GM23248 (cell line): ENCODE results near the gene TICAM2. TPM values are rescaled to one million over a fixed set of nuclear protein-coding genes. Genes with fewer than 3 reads are reported as not detected.
"Not testable (repeated sequence)": the region's sequence is repeated elsewhere in the genome, so short reads cannot be mapped to it uniquely, and the experiment has no call there.

Experiments used
- DNase-seq: peaks from one replicate; pipeline ENCODE4 v3.0.0-alpha.2; 2015
- H2AFZ ChIP-seq: fragments of 200-600 bp; sonication (generic); 2 replicates; pipeline ENCODE4 v1.6.1; 2016; ENCODE audit warnings: antibody characterized with exemption
- H3F3A ChIP-seq: fragments of 200-600 bp; sonication (generic); 2 replicates; pipeline ENCODE4 v1.6.1; 2016; ENCODE audit warnings: mild to moderate bottlenecking, antibody characterized with exemption, mixed run types; ENCODE audit not compliant: insufficient read depth
- H3K27ac ChIP-seq: fragments of 200-600 bp; sonication (generic); 2 replicates; pipeline ENCODE4 v1.5.1; 2016; ENCODE audit warnings: mild to moderate bottlenecking
- H3K27me3 ChIP-seq: fragments of 200-600 bp; sonication (generic); replicated peaks from 2 replicates; pipeline ENCODE4 v1.6.1; 2016; ENCODE audit warnings: mild to moderate bottlenecking; ENCODE audit not compliant: insufficient read depth
- H3K36me3 ChIP-seq: fragments of 200-600 bp; sonication (generic); 2 replicates; pipeline ENCODE4 v1.6.1; 2016; ENCODE audit warnings: low read depth, mild to moderate bottlenecking
- H3K4me1 ChIP-seq: fragments of 200-600 bp; sonication (generic); 2 replicates; pipeline ENCODE4 v1.6.1; 2016; ENCODE audit warnings: mild to moderate bottlenecking; ENCODE audit not compliant: insufficient read depth
- H3K4me2 ChIP-seq: fragments of 200-600 bp; sonication (generic); one replicate; pipeline ENCODE4 v1.6.1; 2016; ENCODE audit warnings: mild to moderate bottlenecking; ENCODE audit not compliant: unreplicated experiment
- H3K4me3 ChIP-seq: fragments of 200-600 bp; sonication (generic); 2 replicates; pipeline ENCODE4 v1.5.1; 2016; ENCODE audit warnings: mild to moderate bottlenecking
- H3K79me2 ChIP-seq: fragments of 200-600 bp; sonication (generic); 2 replicates; pipeline ENCODE4 v1.6.1; 2016; ENCODE audit warnings: mild to moderate bottlenecking; ENCODE audit not compliant: insufficient read depth
- H3K9ac ChIP-seq: fragments of 200-600 bp; sonication (generic); 2 replicates; pipeline ENCODE4 v1.6.1; 2016; ENCODE audit warnings: mild to moderate bottlenecking
- H3K9me2 ChIP-seq: fragments of 200-600 bp; sonication (generic); 2 replicates; pipeline ENCODE4 v1.6.1; 2016; ENCODE audit warnings: mixed run types, mild to moderate bottlenecking, moderate library complexity; ENCODE audit not compliant: insufficient read depth
- H3K9me3 ChIP-seq: fragments of 200-600 bp; sonication (generic); one replicate; pipeline ENCODE4 v1.6.1; 2017; ENCODE audit warnings: low read depth
- H4K20me1 ChIP-seq: fragments of 200-600 bp; sonication (generic); 2 replicates; pipeline ENCODE4 v1.6.0; 2016; ENCODE audit not compliant: insufficient read depth
- EZH2 ChIP-seq: fragments of 200-600 bp; sonication (generic); IDR thresholded peaks from 2 replicates; pipeline ENCODE4 v1.6.1; 2018; ENCODE audit warnings: antibody characterized with exemption, mild to moderate bottlenecking; ENCODE audit not compliant: insufficient read depth, poor library complexity, severe bottlenecking
- EZH2phosphoT487 ChIP-seq: fragments of 200-600 bp; sonication (generic); IDR thresholded peaks from 2 replicates; pipeline ENCODE4 v1.6.1; 2018; ENCODE audit warnings: antibody characterized with exemption, moderate library complexity, mild to moderate bottlenecking, low read depth; ENCODE audit not compliant: insufficient read depth
- WGBS, 2 experiments: methylation state at CpG; one replicate each; pipeline ENCODE4 v1.1.6; 2015 to 2017; ENCODE audit warnings: low lambda C conversion rate in 2 of 2, low coverage in 1 of 2; ENCODE audit errors: missing lambda C conversion rate in 2 of 2; 5-methylcytosine and 5-hydroxymethylcytosine counted together
- in situ Hi-C: fragments of 300-500 bp; cut with MboI; formaldehyde crosslinking; loops from 2 replicates; pipeline ENCODE4 v1.15.0; 2020
- polyA plus RNA-seq: library from polyadenylated mRNA; unstranded; fragments of >200 nt; fragmentation: Nextera tagmentation; extraction: Ambion mirVana; gene quantifications from 2 replicates; pipeline ENCODE4 v1.2.1, GENCODE V29; 2016
- total RNA-seq: library from RNA; depleted of rRNA; stranded (reverse); fragments of >200 nt; shearing (Covaris generic); gene quantifications from 2 replicates; pipeline ENCODE4 v1.2.3, GENCODE V29; 2014; rRNA removed

TICAM2 gene
- total RNA-seq (1.9 and 12.3 TPM in 2 replicates), polyA plus RNA-seq (11.3 and 14.1 TPM in 2 replicates)

- Histone ChIP-seq H3K4me2 (peak within 1 kb of the TSS; percentile 95), H4K20me1 (no peaks in the 10 kb centered on the region; the same call in 1 of the 2 replicates), H3K79me2 (peaks cover 85% of the 10 kb centered on the region), H3K4me3 (peak within 1 kb of the TSS; percentile 88), H2AFZ (peak within 1 kb of the TSS; percentile 80), H3K4me1 (peaks cover 26% of the 10 kb centered on the region), H3K36me3 (no peaks in the 10 kb centered on the region), H3F3A (peaks cover 44% of the 10 kb centered on the region), H3K27ac (peak within 1 kb of the TSS; percentile 84), H3K9me2 (no peaks in the 10 kb centered on the region), H3K9ac (peak within 1 kb of the TSS; percentile 97), H3K9me3 (no peaks in the 10 kb centered on the region), H3K27me3 (no peaks in the 10 kb centered on the region)
- peak; percentile 84 for DNase-seq
- in situ Hi-C loops, result no loop called here
- TF ChIP-seq EZH2 (no peak), EZH2phosphoT487 (no peak)
- WGBS, 2 experiments, result 1 to 3% methylated on average over 34 to 43 of the region's 71 CpGs
Measured at GRCh38 chr5:115601701-115602590, at the start of gene TICAM2. TICAM2 (minus strand) TSS chr5:115602479; CDS start chr5:115581256, 21,223 bp downstream.

DNA sequence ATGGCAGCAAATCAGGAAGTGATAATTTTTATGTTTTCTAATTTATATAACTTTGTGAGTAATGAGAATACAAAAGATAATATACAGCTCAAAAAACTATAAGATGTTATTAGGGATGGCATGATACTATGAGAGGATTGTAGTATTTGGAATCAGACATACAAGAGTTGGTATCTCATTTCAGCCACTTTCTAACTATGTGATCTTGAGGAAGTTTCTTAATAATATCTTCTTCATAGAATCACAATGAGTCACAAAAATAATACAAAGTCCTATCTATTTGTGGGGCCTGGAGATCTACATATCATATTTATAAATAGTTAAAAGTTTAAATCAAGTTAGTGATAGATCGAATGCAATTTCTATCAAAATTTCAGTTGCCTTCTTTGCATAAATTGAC lies 47.3 kb upstream of the TICAM2 start:
- in situ Hi-C loops, result no loop called here
- Histone ChIP-seq H3K4me3 (no peak overlapping the region), H4K20me1 (no peaks in the 10 kb centered on the region), H3K9ac (no peak overlapping the region), H2AFZ (no peak overlapping the region), H3K79me2 (no peaks in the 10 kb centered on the region), H3K4me2 (no peak overlapping the region), H3K9me2 (no peaks in the 10 kb centered on the region), H3F3A (no peaks in the 10 kb centered on the region), H3K36me3 (no peaks in the 10 kb centered on the region), H3K27me3 (no peaks in the 10 kb centered on the region; the same call in 1 of the 2 replicates), H3K27ac (no peak overlapping the region), H3K4me1 (no peaks in the 10 kb centered on the region), H3K9me3 (no peaks in the 10 kb centered on the region)
- DNase-seq, result peak; percentile 23
- WGBS, 2 experiments, result 96 to 98% methylated on average over 1 of the region's 1 CpG
- TF ChIP-seq EZH2 (no peak), EZH2phosphoT487 (no peak)

GRCh38 chr5:115648056-115648455 lies 45.8 kb upstream of the TICAM2 start:
- WGBS, 2 experiments, result 55 to 56% methylated on average over 3 of the region's 3 CpGs
- H3K36me3 ChIP-seq, result no peaks in the 10 kb centered on the region
- no peaks in the 10 kb centered on the region for H3K9me3 ChIP-seq
- no peaks in the 10 kb centered on the region for H3F3A ChIP-seq
- no peaks in the 10 kb centered on the region for H3K4me1 ChIP-seq
- no peak overlapping the region for H3K27ac ChIP-seq
- no peaks in the 10 kb centered on the region for H3K9me2 ChIP-seq
- no peaks in the 10 kb centered on the region for H4K20me1 ChIP-seq
- no peak overlapping the region for H2AFZ ChIP-seq
- H3K4me3 ChIP-seq, result no peak overlapping the region
- H3K4me2 ChIP-seq, result no peak overlapping the region
- in situ Hi-C loops, result no loop called here
- DNase-seq, result peak; percentile 32
- no peaks in the 10 kb centered on the region; the same call in 1 of the 2 replicates for H3K27me3 ChIP-seq
- no peaks in the 10 kb centered on the region for H3K79me2 ChIP-seq
- no peak overlapping the region for H3K9ac ChIP-seq
- TF ChIP-seq EZH2 (no peak), EZH2phosphoT487 (no peak)

DNA sequence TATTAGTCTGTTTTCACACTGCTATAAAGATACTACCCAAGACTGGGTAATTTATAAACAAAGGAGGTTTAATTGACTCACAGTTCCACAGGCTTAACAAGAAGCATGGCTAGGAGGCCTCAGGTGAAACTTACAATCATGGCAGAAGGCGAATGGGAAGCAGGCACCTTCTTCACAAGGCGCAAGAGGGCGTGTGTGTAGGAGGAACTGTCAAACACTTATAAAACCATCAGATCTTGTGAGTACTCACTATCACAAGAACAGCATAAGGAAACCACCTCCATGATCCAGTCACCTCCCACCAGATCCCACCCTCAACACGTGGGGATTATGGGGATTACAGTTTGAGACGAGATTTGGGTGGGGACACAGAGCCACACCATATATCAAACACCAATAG lies 43.1 kb upstream of the TICAM2 start:
- DNase-seq, H3K79me2 ChIP-seq, H3K4me3 ChIP-seq, H3K36me3 ChIP-seq, H3K27ac ChIP-seq, H2AFZ ChIP-seq, H3F3A ChIP-seq, H3K27me3 ChIP-seq, H3K9ac ChIP-seq, in situ Hi-C loops, H3K9me3 ChIP-seq, H3K4me2 ChIP-seq, H4K20me1 ChIP-seq, H3K9me2 ChIP-seq, H3K4me1 ChIP-seq: not testable (repeated sequence)
- 57 to 59% methylated on average over 5 of the region's 5 CpGs for WGBS, 2 experiments
